ENCODE measurements around the gene REST. TPM values are rescaled to one million over a fixed set of nuclear protein-coding genes. Genes with fewer than 3 reads are reported as not detected.
"Not testable (repeated sequence)": the region's sequence is repeated elsewhere in the genome, so short reads cannot be mapped to it uniquely, and the experiment has no call there.

REST gene
- total RNA-seq, 1 donor = 42.1 TPM

DNA sequence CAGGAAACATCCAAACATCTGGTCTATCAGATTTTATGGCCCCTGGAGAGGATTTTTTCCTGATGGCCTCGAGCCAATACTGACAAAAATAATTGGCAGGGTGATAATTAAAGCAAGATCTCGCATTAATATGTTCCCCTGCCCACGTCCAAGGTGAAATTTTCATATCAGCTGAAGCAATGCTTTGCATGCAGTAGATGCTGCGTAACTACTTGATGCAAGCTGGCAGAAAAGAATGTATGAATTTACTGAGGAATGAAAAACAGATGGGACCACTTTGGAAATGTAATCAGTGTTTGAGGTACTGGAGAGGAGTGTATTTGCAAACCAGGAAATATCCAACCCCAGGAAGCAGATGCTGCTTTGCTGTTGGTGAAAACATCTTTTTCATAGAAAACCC lies 36.8 kb upstream of the REST start:
- peak; percentile 68 for DNase-seq (ENCODE audit: low read depth)
- TF ChIP-seq, protein P1, sequence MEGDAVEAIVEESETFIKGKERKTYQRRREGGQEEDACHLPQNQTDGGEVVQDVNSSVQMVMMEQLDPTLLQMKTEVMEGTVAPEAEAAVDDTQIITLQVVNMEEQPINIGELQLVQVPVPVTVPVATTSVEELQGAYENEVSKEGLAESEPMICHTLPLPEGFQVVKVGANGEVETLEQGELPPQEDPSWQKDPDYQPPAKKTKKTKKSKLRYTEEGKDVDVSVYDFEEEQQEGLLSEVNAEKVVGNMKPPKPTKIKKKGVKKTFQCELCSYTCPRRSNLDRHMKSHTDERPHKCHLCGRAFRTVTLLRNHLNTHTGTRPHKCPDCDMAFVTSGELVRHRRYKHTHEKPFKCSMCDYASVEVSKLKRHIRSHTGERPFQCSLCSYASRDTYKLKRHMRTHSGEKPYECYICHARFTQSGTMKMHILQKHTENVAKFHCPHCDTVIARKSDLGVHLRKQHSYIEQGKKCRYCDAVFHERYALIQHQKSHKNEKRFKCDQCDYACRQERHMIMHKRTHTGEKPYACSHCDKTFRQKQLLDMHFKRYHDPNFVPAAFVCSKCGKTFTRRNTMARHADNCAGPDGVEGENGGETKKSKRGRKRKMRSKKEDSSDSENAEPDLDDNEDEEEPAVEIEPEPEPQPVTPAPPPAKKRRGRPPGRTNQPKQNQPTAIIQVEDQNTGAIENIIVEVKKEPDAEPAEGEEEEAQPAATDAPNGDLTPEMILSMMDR (IDR thresholded peaks at IDR 0.05; ENCODE audit: insufficient read depth, low read length) = no peak

GRCh38 chr4:56871371-56871866 lies 36.3 kb upstream of the REST start:
- TF ChIP-seq, protein P1 (IDR thresholded peaks at IDR 0.05; ENCODE audit: insufficient read depth, low read length) = no peak
- DNase-seq (ENCODE audit: low read depth) = no peak
- H3K4me3 ChIP-seq (ENCODE audit: low read depth, low read length) = no peak overlapping the region

More for the DNA sequence above, 36.8 kb upstream of the REST start:
- H3K4me3 ChIP-seq (ENCODE audit: low read depth, low read length) = no peak overlapping the region

DNA sequence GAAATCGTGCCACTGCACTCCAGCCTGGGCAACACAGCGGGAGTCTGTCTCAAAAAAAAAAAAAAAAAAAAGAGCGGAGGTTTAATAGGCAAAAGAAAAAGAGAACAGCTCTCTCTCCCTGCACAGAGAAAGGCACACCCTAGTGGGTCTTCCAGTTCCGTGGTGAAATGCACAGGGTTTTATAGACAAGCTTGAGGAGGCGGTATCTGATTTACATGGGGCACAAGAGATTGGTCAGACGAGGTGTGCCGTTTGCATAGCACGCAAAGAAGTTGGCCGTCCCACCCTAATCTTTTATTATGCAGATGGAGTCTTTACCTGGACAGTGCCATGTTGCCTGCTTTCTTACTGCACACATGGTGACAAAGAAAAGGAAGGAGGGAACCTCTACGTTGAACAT lies 33.5 kb upstream of the REST start:
- H3K4me3 ChIP-seq (ENCODE audit: low read depth, low read length) = no peak overlapping the region
- TF ChIP-seq, protein P1 (IDR thresholded peaks at IDR 0.05; ENCODE audit: insufficient read depth, low read length) = no peak
- DNase-seq (ENCODE audit: low read depth) = no peak

- DNase-seq (ENCODE audit: low read depth) = peak; percentile 24
- TF ChIP-seq, protein P1 (IDR thresholded peaks at IDR 0.05; ENCODE audit: insufficient read depth, low read length) = no peak
- H3K4me3 ChIP-seq (ENCODE audit: low read depth, low read length) = no peak overlapping the region
Measured at GRCh38 chr4:56874923-56875322, 32.8 kb upstream of the REST start.

- TF ChIP-seq, protein P1 (IDR thresholded peaks at IDR 0.05; ENCODE audit: insufficient read depth, low read length) = no peak
- no peak overlapping the region for H3K4me3 ChIP-seq (ENCODE audit: low read depth, low read length)
- no peak for DNase-seq (ENCODE audit: low read depth)
Measured at GRCh38 chr4:56876264-56876663, 31.4 kb upstream of the REST start.

DNA sequence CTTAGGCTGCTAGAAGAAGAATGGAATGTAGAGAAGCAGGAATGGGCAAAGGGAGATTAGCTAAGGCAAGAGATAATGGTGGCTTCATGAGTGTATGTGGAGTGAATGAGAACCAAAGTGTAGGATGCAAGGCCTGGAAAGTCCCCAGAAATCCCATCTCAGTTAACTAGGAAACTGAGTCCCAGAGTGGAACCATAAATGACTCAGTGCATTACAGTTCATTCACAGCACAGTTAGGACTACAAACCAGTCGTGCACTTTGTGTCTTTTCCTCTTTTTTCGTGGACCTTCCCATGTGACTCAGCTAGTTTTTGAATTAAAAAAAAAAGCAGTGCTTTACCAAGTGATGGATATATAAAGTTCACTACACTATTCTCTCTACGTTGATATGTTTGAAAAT lies 27.7 kb upstream of the REST start:
- TF ChIP-seq, protein P1 (IDR thresholded peaks at IDR 0.05; ENCODE audit: insufficient read depth, low read length) = no peak
- no peak overlapping the region for H3K4me3 ChIP-seq (ENCODE audit: low read depth, low read length)
- no peak for DNase-seq (ENCODE audit: low read depth)

DNA sequence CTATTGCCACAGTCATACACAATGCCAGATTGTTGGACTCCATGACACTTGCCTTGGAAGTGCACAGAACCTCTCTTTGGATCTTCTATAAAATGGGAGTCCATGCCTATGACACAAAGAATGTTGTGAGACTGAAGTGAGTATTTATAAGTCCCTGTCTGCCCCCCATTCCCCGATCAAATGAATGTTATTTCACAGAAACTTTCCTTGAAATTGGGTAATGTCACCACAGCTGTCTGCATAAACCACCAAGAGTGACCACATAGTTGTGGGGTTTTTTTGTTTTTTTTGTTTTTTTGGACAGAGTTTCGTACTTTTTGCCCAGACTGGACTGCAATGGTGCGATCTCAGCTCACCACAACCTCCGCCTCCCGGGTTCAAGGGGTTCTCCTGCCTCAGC lies 27.1 kb upstream of the REST start:
- H3K4me3 ChIP-seq (ENCODE audit: low read depth, low read length) = no peak overlapping the region
- TF ChIP-seq, protein P1 (IDR thresholded peaks at IDR 0.05; ENCODE audit: insufficient read depth, low read length) = no peak
- DNase-seq (ENCODE audit: low read depth) = no peak

- not testable (repeated sequence) for DNase-seq (ENCODE audit: low read depth); H3K4me3 ChIP-seq (ENCODE audit: low read depth, low read length)
Measured at GRCh38 chr4:56884511-56884910, 23.2 kb upstream of the REST start.
